SK-N-MC (cell line): ENCODE results near the gene UST.
"Not testable (repeated sequence)": the region's sequence is repeated elsewhere in the genome, so short reads cannot be mapped to it uniquely, and the experiment has no call there.

Experiments
- DNase-seq: peaks from one replicate; pipeline ENCODE4 v3.0.0-alpha.2; 2011; ENCODE audit warnings: low read depth, low spot score
- H3K27ac ChIP-seq: fragments of 200-600 bp; sonication (generic); 2 replicates; pipeline ENCODE4 v1.5.1; 2016; ENCODE audit warnings: mixed run types
- H3K36me3 ChIP-seq: fragments of 200-600 bp; sonication (generic); 2 replicates; pipeline ENCODE4 v1.6.1; 2017; ENCODE audit warnings: antibody characterized with exemption, low read length, mixed read lengths; ENCODE audit not compliant: insufficient read depth
- H3K4me3 ChIP-seq: fragments of 200-600 bp; sonication (generic); 2 replicates; pipeline ENCODE4 v1.5.1; 2016
- H3K9ac ChIP-seq: fragments of 200-600 bp; sonication (generic); 2 replicates; pipeline ENCODE4 v1.8.0; 2017; ENCODE audit warnings: mixed run types, mixed read lengths; ENCODE audit not compliant: insufficient read length
- H3K9me3 ChIP-seq: fragments of 200-600 bp; sonication (generic); 2 replicates; pipeline ENCODE4 v1.6.1; 2017; ENCODE audit warnings: low read depth, mild to moderate bottlenecking, antibody characterized with exemption, low read length, moderate library complexity, mixed read lengths
- EZH2 ChIP-seq: fragments of 200-600 bp; sonication (generic); IDR thresholded peaks from one replicate; pipeline ENCODE4 v1.6.1; 2017; ENCODE audit warnings: antibody characterized with exemption
- FOXP2 ChIP-seq: optimal IDR thresholded peaks from 2 replicates; pipeline ENCODE3; 2011; ENCODE audit warnings: mild to moderate bottlenecking, moderate library complexity; ENCODE audit not compliant: insufficient read depth; ENCODE audit errors: extremely low read length, control extremely low read depth
- POLR2AphosphoS5 ChIP-seq: IDR thresholded peaks from 2 replicates; pipeline ENCODE4 v1.6.1; 2012; ENCODE audit warnings: mild to moderate bottlenecking, low read depth, low read length, borderline replicate concordance

The UST gene

DNA sequence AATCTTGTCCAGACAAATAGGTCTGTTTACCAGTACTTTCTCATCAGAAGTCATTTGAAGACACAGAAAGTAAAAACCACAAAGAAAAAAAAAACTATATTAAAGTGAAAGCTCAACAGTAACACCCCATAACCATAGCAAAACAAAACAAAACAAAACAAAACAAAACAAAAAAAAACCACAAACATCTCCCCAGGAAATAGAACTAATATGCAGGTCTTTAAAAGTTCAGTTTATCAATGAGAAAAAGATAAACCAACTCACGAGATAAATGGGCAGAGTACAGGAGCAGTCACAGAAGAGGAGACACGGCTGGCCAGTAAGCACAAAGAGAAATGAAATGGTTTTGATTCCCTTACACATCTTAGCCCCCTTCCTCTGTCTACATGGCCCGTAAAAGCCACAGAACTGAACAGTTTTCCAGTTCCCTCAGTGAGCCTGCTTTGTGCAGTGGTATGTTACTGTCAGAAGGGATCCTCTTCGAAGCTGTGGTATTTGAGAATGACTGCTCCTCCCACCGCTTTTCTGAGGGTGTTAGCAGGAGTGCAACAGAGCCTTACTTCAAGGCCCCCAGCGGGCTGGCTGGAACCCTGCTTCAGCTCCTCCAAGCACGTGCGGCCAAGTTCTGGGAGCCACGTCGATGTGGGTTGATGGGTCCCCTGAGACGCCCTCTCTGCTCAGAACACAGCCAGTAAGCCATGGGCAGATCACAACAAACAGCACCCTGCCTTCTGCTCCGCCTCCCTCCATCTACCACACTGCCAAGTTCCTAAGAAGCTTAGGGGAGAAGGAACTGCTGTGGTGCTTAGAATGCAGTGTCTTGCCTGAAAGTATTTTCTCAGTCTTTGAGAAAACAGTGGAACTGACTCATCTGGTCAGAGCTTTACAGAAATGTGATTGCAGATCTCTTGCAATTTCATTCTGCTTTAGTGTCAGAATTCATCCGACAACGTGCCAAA lies 14.0 kb downstream of the UST start:
- Histone ChIP-seq H3K4me3 (peak overlapping the region; percentile 70), H3K36me3 (no peaks in the 10 kb centered on the region), H3K9ac (peak overlapping the region; percentile 54), H3K9me3 (peaks cover 7% of the 10 kb centered on the region; the same call in 1 of the 2 replicates), H3K27ac (peak overlapping the region; percentile 76)
- peak; percentile 44; the same call in 1 of the 2 replicates for TF ChIP-seq POLR2AphosphoS5
- no peak for TF ChIP-seq FOXP2
- peak; percentile 60 for DNase-seq

DNA sequence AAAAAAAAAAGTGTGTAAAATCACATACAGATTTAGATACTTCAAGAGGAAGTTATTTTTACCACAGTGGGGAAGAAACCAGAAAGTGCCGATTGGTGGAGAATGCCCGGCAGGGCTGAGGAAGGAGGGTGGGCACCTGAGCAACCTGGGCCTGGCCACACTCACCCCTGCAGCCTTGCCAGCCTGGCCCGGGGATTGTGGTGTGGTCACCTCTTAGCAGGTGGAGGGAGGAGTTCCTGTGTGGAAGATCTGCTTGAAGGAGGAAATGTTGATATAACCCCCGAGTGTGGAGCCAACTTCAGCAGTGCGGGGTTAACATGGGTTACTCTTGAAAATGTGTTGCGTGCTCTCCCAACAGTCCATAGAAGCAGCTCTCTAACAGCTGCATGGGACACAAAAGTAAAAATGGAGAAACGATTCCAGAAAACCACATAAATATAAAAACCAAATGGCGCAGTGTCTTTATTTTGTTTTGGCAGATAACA lies 14.7 kb downstream of the UST start:
- TF ChIP-seq EZH2 = no peak
- no peak for TF ChIP-seq FOXP2
- TF ChIP-seq POLR2AphosphoS5 = no peak
- Histone ChIP-seq H3K4me3 (peak overlapping the region; percentile 70), H3K27ac (peak overlapping the region; percentile 76), H3K36me3 (no peaks in the 10 kb centered on the region), H3K9me3 (peaks cover 7% of the 10 kb centered on the region; the same call in 1 of the 2 replicates), H3K9ac (peak overlapping the region; percentile 54)
- no peak for DNase-seq

DNA sequence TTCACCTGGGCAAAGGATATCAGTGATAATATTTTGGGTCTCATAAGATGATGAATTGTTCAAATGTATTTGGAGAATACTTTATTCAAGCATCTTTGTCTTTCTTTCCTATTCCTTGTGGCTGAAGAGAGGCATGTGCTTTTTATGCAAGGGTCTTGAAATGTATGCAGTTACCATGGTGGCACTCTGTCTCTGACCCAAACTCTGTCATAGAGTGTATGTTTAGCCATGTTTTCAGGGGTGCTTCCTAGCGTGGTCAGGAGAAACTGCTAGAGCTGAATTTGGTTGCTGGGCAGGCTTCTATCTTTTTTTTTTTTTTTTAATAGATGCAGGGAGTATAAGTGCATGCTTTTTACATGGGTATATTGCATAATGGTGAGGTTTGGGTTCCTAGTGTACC lies 15.4 kb downstream of the UST start:
- Histone ChIP-seq H3K4me3 (no peak overlapping the region), H3K36me3 (no peaks in the 10 kb centered on the region), H3K27ac (peak overlapping the region; percentile 76), H3K9me3 (peaks cover 7% of the 10 kb centered on the region; the same call in 1 of the 2 replicates), H3K9ac (peak overlapping the region; percentile 19)
- DNase-seq = no peak
- TF ChIP-seq FOXP2 (no peak), EZH2 (no peak), POLR2AphosphoS5 (no peak)

DNA sequence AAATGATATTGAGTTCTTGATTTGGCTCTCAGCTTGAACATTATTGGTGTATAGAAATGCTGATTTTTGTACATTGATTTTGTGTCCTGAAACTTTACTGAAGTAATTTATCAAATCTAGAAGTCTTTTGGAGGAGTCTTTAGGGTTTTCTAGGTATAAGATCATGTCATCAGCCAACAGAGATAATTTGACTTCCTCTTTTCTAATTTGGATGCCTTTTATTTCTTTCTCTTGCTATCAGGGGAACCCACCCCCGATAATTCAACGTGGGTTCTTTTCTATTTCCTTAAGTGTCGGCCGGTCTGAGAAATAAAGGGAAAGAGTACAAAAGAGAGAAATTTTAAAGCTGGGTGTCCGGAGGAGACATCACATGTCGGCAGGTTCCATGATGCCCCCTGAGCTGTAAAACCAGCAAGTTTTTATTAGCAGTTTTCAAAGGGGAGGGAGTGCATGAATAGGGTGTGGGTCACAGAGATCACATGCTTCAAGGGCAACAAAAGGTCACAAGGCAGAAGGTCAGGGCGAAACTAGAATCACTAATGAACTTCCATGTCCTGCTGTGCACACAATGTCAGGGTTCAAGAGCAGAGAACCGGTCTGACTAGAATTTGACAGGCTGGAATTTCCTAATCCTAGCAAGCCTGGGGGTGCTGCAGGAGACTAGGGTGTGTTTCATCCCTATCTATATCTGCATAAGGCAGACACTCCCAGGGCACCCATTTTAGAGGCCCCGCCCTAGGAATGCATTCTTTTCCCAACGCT lies 17.6 kb downstream of the UST start:
- not testable (repeated sequence) for H3K4me3 ChIP-seq, H3K9me3 ChIP-seq, H3K27ac ChIP-seq, H3K36me3 ChIP-seq, H3K9ac ChIP-seq, DNase-seq

DNA sequence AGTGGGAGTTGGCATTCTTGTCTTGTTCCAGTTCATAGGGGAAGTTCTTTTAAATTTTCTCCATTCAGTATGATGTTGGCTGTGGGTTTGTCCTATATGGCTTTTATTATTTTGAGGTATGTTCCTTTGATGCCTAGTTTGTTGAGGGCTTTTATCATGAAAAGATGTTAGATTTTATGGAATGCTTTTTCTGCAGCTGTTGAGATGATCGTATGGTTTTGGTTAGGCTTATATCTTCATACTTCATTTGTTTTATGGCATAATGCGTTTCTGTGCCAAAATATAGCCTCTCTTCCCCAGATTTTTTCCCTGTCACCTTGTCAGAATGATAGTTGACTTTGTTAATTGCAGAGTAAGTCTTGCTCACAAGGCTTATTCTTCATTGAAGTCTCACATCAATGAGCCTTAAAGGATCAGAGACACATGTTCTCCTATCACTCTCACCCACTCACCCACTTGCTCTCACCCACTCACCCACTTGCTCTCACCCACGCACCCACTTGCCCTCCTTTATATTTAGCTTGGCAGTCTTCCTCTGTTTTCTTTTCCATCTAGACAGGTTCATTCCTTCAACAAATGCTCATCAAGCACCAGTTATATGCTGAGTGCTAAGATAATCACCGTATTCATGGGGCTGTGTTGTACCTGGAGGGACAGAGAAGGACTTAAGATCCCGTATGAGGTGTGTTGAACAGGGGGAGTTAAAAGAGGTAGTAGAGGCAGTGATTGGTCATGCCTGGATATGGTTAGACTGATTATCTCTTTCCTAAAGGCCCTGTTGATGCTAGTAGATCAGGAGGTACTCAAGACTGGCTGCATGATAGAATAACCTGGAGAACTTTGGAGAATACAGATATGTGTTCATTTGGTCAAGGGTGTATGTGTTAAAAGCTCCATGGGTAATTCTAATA lies 19.3 kb downstream of the UST start:
- DNase-seq = no peak
- H3K9ac ChIP-seq = no peak overlapping the region
- H3K36me3 ChIP-seq = no peaks in the 10 kb centered on the region
- peak overlapping the region; percentile 29 for H3K4me3 ChIP-seq
- no peak overlapping the region for H3K27ac ChIP-seq
- H3K9me3 ChIP-seq = peaks cover 7% of the 10 kb centered on the region; the same call in 1 of the 2 replicates
- TF ChIP-seq EZH2 = no peak
- TF ChIP-seq FOXP2 = no peak
- TF ChIP-seq POLR2AphosphoS5 = no peak

DNA sequence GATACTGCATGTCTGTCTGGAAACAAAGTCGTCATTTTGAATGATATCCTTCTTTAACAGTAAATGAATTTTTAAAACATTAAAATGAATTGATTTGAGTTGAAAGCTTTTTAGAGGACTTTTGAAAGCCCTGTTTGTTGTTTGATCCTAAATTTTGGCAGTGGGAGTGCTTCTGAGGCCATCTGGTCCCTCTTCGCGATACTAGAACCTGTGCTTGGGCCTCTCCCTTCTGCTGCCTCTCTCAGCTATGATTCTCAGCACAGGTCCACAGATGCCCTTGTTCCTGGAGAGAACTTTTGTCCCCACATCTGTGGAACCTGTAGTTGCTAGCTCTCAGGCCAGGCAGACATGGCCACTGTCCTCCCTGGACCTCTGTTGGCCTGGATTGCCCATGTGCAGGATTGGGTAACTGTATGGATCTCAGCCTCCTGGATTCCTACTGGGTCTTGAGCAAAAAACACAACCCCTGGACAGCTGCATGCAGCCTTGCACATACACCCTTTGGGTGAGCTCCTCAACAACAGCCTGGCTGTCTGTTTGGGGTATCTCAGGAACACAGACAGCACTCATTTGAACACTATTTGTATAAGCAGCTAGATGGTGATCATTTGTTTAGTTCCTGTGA lies 21.9 kb downstream of the UST start:
- no peak overlapping the region for H3K27ac ChIP-seq
- no peak for TF ChIP-seq POLR2AphosphoS5
- no peak for TF ChIP-seq FOXP2
- no peak for TF ChIP-seq EZH2
- H3K4me3 ChIP-seq = no peak overlapping the region
- no peaks in the 10 kb centered on the region for H3K36me3 ChIP-seq
- H3K9ac ChIP-seq = no peak overlapping the region
- no peak for DNase-seq
- H3K9me3 ChIP-seq = no peaks in the 10 kb centered on the region

DNA sequence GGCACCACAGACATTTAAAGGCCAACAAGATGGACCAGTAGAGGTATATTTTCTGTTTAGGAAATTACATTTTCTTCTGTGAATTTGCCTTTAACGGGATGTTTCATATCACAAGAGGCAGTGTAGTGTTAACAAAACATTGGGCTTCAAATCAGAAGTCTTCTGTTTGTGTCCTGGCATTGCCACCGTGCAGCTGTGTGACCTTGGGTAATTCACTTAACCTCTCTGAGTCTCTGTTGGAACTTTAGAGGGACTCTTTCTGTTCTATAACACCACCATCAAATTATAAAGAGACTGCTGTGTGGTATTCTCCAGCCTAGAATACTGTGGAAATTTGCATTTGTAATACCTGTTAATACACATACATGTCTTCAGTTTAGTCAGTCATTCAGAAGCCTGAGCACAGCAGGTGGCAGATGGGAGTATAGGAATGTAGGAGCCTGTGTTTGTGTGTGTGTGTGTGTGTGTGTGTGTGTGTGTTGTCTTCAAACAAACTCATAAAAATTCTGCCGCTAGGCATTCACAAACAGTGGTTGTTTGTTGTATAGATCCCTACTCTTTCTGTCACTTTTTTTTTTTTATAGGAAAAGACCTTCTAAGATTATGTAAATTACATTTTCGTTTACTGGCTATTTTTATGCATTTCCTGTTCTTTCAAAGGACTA lies 22.6 kb downstream of the UST start:
- no peaks in the 10 kb centered on the region for H3K36me3 ChIP-seq
- DNase-seq = peak; percentile 22
- no peaks in the 10 kb centered on the region for H3K9me3 ChIP-seq
- no peak for TF ChIP-seq FOXP2
- TF ChIP-seq EZH2 = no peak
- TF ChIP-seq POLR2AphosphoS5 = no peak
- H3K27ac ChIP-seq = peak overlapping the region; percentile 42; the same call in 1 of the 2 replicates
- H3K4me3 ChIP-seq = peak overlapping the region; percentile 54
- H3K9ac ChIP-seq = peak overlapping the region; percentile 26
